Stimulated activated CD8-positive, alpha-beta memory T cell treated with anti-CD3 and anti-CD28 coated beads, Interleukin-4, amount 100 ng/mL, for 4 hours (primary cell): ENCODE measurements around the gene SLC5A8.

Experiments used
- DNase-seq, 2 donors: peaks; one replicate each; pipeline ENCODE4 v3.0.0-alpha.2; 2020; ENCODE audit warnings: low read depth in 2 of 2, low spot score in 1 of 2

The SLC5A8 gene

GRCh38 chr12:101209319-101210302, at the start of gene SLC5A8:
SLC5A8 (minus strand) TSS chr12:101210238; CDS start chr12:101209848, 390 bp downstream.
- no peak for DNase-seq

DNA sequence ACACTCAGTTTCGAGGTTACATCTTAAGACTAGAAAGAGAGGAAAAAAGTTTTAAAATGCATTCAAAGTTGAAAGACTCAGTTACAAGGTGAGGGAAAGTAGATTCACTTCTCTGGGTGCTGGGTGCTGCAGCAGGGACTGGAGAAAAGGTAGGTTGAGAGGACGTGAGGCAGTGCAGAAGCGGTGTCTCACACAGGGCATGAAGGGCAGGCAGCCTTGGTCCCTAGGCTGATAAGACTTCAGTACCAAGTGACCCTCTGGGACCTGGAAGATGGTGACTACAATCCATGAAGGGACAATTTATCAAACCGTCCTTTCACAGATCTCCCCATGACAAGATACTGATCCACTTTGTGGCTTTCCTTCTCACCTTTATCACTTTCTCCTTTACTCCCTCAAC, 47.3 kb upstream of the SLC5A8 start:
- no peak for DNase-seq

DNA sequence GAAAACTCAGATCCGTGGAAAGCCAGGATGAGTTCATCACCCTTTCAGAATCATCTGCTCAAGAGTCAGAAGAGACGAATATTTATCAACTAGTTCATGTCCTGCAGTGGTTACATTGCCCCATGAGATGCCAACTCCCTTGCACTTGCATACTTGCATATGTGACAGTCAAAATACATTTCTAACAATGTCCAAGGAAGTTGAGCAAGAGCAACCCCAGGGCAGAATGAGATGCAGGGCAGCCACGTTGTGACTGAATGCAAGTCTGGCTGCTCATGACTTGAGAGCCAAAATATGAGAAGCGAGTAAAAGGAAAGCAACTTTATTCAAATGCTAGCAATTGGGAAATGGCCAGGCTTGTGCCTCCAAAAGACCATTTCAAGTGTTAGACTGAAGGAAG, 46.2 kb upstream of the SLC5A8 start:
- no peak for DNase-seq

- no peak for DNase-seq
Observed at GRCh38 chr12:101243616-101244015, 33.6 kb upstream of the SLC5A8 start.

DNA sequence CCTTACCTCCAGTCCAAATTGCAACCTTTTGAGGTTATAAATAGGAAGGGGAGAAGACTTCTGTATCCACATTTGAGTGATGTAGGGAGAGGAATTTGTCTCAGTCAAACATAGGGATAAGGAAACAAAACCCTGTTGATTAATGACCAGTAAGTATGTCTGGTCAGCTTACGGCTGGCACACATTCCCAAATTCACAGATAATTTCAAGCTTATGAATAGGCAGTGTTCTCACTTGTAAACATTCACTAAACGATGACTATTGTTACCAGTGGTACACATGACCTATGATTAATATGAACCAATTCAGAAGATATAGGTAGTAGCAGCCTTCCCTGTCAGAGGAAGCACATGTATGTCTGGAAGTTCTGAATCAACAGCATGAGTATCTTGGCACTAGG, 33.0 kb upstream of the SLC5A8 start:
- DNase-seq: no peak

DNA sequence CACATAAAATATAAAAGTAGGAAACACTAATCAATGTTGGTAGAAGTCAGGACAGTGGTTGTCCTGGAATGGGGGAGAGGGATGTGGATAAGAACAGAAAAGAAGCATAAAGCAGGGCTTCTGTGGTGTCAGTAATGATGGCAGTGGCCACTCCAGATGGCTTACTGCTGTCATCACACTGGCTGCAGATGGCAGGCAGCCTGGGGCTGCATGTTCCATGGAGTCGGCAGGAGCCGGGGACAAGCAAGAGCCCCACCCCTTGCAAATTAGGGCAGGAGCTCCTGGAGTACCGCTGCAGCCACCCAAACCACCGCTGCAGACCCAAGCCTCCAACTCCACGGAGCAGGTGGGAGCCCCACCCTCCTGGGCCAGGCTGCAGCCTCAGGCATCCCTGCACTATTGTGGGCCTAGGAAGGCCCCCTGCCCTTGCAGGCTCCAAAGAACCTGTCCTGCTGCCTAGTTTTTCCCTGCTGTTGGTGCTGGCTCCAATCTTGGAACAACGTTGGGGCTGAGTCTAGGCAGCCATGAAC, 28.8 kb upstream of the SLC5A8 start:
- no peak for DNase-seq

- no peak for DNase-seq
Observed at GRCh38 chr12:101238306-101238705, 28.3 kb upstream of the SLC5A8 start.

DNA sequence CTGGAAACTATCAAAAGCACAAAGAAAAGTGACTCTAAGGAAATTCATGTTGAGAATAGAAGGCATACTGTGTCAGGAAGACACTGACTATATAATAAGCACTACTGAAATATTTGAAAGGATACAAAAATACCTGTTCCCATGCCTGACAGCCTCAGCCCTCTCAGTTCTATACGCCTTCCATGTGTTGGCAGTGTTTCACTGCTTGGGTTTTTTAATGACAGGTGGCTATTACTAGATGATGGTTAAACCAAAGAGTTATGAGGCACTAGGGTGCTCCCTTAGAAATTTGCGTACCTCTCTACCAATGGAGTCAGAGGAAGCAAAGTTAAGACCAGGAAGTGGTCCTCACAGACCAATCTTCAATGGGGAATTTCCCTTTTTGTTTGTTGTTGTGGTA, 25.6 kb upstream of the SLC5A8 start:
- no peak for DNase-seq

DNA sequence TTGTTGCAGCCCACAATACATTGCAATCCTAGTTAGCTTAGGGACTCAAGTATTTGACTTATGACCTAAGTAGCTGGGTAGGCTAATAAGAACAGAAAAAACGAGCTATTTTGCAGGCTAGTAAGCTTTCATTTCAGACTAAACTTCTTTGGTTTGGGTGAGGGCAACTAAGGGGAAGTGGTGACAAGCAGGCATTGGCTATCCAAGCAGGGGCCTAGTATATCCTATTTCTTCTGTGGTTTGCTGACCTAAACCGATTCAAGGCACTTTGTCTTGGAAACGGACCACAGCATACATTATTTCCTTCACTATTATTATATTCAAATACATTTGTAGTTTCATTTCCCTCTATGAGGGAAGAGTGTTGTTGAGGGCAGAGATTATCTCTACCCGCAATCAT, 21.6 kb upstream of the SLC5A8 start:
- no peak for DNase-seq

GRCh38 chr12:101230547-101230946, 20.5 kb upstream of the SLC5A8 start:
- DNase-seq: no peak

DNA sequence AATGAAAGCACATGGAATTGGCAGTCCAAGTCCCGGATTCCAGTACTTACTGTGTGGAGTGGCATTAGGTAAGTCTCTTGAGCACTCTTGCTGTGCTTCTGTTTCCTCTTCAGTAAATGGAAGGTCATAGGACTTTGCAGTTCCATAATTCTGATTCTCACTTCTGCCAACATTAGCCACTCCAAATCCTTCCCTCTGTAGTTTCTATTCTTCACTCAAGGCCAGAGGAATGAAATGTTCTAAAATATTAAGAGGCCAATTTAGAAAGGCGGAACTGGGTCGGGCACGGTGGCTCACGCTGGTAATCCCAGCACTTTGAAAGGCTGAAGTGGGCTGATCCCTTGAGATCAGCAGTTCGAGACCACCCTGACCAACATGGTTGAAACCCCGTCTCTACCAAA, 19.8 kb upstream of the SLC5A8 start:
- DNase-seq: no peak

GRCh38 chr12:101221301-101221700, 11.3 kb upstream of the SLC5A8 start:
- DNase-seq: no peak

DNA sequence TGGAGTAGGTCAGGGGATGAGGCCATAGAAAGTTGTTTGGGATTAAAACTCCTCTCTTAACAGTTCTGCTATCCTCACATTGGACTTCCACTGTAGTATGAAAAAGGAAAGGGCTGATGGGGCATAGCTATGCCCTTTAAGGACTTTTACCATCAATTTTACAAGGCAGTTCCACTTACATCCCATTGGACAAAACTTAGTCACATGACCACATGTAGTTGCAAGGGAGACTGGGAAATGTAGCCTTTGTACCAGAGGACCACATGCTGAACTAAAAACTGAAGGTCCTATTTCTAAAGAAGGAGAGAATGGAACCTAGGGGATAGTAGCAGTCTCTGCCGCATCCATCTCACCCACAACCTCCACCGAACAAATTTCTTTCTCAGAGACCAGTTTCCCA, 6.8 kb upstream of the SLC5A8 start:
- no peak for DNase-seq

DNA sequence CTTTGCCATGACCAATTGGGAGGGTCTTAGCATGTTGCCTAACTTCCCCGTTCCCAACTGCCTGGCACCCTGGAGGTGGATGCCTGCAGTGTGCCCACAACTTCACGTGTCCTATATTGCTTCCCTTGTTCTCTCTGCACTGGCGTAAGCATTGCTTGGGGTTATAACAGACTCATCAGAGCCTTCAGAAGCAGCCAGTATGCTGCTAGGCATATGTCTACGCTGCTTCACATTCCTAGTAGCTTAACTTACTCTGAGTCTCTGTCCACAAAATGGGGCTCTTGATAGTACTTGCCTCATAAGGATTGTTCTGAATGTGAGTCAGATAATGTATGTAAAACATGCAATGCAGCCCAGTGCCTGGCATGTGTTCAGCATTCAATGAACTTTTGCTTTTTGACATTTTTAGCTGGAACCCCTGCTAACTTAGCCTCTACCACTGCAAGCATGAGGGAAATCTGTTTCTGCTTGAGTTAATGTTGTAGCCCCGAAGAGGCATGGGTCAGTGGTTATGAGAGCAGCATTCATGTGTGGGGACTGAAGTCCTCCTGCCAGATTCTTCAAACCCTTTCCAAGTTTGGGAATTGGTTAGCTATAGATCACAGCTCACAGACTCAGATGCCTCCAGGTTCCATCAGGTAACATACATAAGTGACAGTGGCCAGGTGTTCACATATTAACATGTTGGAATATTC, 2.8 kb downstream of the SLC5A8 start:
- no peak for DNase-seq

- no peak for DNase-seq
Observed at GRCh38 chr12:101204602-101205304, 5.3 kb downstream of the SLC5A8 start.

GRCh38 chr12:101200824-101201223, 9.2 kb downstream of the SLC5A8 start:
- no peak for DNase-seq

DNA sequence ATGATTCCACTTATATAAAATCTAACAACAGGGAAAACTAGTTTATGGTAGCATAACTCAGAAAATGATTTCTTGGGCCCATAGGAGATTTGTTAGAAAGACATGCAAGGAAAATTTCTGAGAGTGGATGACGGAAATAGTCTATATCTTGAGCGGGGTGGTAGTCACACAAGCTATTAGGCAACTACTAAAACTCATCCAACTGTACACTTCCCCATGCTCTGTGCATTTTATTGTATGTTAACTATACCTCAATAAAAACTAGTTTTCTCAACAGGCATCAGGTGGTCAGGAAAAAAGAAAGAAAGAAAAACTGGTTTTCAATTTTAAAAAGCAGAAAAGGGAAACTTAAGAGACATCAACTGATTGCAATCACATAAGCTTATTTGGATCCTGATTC, 9.9 kb downstream of the SLC5A8 start:
- no peak for DNase-seq

GRCh38 chr12:101186291-101186690, 23.7 kb downstream of the SLC5A8 start:
- DNase-seq: no peak

DNA sequence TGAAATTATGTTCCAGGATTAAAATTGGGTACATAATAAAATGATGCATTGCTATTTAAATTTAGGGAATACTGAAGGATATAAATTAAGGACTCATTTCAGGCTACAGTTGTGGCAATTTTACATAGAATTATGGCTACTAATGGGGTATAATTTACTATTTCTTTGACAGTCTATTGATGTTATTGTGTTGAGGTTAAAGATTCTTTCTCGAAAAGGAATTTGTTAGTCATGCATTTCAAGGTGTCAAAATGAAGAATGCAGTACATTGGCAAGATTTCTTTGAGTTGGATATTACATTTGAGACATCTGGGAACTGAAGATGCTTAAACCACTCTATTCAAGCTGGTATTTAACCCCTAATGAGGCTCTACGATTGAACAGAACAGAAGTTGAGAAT, 28.3 kb downstream of the SLC5A8 start:
- DNase-seq: no peak

DNA sequence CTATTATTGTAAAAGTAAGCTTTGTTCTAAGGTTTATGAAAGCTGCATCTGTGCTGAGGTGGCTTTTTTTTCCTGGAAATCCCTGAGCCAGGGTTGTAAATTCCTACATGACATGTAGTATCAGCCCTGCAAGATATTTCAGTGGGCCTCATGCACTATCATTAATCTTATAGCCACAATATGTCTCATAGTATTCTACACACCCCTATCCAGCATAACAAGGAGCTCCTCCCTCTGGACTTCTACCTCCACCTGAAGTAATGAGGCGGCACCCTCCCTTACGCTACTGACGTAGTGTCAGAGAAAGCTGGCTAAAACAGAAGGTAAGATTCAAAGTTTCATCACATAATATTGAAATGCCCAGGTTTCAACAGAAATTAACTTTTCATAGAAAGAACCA, 35.5 kb downstream of the SLC5A8 start:
- no peak for DNase-seq

DNA sequence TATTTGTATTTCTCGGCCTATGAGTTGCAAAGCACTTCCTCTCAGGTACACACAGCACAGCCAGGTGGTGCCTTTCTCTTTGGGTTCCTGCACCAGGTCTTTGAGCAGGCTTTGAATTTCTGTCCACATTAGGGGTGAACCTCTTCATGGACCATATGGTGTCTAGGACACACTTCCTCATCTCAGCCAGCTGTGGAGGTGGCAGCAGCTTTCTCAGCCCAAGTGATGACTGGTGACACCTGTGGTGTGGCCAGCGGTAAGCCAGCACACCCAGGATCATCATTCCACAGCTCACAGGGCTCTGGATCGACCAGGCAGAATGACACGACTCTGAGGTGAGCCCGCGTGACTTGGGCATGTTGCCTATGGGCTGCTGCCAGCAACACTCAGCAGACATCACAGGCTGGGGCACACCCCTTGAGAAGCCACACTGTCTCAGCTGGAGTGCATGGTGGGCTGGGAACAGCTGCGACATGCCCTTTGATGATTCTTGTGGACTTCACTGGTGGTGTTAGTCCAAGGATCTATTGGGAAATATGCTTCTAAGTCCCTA, 36.8 kb downstream of the SLC5A8 start:
- DNase-seq: no peak
